Thyroid gland (tissue), 4 donors: Measurements from ENCODE around the gene RHBDF2.
A peak's percentile ranks its signal among the peaks of the same experiment; 100 is the strongest.

ENCODE experiments used
- POLR2A ChIP-seq, 2 donors: fragments of 450-650 bp; IDR thresholded peaks; one replicate each; pipeline ENCODE4 v1.6.1; 2017; ENCODE audit warnings: antibody characterized with exemption in 2 of 2, mild to moderate bottlenecking in 2 of 2, moderate library complexity in 1 of 2
- TF ChIP-seq, protein P1 (sequence below), 6 experiments: fragments of 200-600 bp in 3 of 6; fragments of 450-650 bp in 3 of 6; sonication (generic) in 3 of 6; IDR thresholded peaks; one replicate each; pipeline ENCODE4 v1.5.1; 2016 to 2019; ENCODE audit warnings: antibody characterized with exemption in 6 of 6, mild to moderate bottlenecking in 2 of 6, inconsistent platforms in 1 of 6, moderate library complexity in 1 of 6

DNA sequence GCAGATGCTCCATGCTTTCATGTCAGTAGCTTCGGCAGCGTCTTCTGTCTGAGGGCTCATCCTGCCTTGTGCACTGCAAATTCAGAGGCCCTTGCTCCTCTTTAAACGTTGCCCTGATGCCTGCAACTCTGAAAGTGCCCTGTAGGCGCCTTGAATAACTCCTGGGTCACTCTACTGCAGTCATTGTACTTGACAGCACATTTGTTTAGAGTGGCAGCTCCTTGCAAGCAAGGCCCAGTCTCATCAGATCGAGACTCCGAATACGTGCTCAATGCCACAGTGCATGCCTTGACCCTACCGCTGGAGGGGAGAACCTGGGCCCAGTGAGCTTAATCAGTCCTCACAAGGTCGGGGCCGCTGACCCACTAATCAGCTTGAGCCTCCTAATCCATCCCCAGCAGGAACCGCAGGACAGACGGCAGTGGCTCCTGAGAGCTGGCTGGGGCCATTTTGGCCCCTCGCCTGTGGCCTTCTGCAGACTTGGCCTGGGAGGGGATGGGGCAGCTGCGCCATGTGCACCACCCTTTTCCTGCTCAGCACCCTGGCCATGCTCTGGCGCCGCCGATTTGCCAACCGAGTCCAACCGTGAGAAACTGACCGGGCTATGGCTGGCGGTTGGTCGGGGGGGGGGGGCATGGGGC is 38.5 kb upstream of the RHBDF2 start, which contains the start of gene PRCD:
- TF ChIP-seq, protein P1, sequence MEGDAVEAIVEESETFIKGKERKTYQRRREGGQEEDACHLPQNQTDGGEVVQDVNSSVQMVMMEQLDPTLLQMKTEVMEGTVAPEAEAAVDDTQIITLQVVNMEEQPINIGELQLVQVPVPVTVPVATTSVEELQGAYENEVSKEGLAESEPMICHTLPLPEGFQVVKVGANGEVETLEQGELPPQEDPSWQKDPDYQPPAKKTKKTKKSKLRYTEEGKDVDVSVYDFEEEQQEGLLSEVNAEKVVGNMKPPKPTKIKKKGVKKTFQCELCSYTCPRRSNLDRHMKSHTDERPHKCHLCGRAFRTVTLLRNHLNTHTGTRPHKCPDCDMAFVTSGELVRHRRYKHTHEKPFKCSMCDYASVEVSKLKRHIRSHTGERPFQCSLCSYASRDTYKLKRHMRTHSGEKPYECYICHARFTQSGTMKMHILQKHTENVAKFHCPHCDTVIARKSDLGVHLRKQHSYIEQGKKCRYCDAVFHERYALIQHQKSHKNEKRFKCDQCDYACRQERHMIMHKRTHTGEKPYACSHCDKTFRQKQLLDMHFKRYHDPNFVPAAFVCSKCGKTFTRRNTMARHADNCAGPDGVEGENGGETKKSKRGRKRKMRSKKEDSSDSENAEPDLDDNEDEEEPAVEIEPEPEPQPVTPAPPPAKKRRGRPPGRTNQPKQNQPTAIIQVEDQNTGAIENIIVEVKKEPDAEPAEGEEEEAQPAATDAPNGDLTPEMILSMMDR (IDR thresholded peaks at IDR 0.05), result peak in 1 of 6 experiments; percentile 11
- TF ChIP-seq POLR2A (IDR thresholded peaks at IDR 0.05), result no peak
